Airway epithelial cell (primary cell): ENCODE data around the gene CD151. TPM values are rescaled to one million over a fixed set of nuclear protein-coding genes. Genes with fewer than 3 reads are reported as not detected.

ENCODE experiments used
- total RNA-seq: library from RNA; depleted of rRNA; stranded (reverse); fragments of >200 nt; gene quantifications from 2 replicates; pipeline ENCODE4 v1.2.3, GENCODE V29; 2015

The CD151 gene
- total RNA-seq: 323 and 365 TPM in 2 replicates

GRCh38 chr11:832529-833113, at the start of gene CD151:
Gene CD151 (plus strand): TSS chr11:832952. CDS start chr11:836070, 3,118 bp downstream.

DNA sequence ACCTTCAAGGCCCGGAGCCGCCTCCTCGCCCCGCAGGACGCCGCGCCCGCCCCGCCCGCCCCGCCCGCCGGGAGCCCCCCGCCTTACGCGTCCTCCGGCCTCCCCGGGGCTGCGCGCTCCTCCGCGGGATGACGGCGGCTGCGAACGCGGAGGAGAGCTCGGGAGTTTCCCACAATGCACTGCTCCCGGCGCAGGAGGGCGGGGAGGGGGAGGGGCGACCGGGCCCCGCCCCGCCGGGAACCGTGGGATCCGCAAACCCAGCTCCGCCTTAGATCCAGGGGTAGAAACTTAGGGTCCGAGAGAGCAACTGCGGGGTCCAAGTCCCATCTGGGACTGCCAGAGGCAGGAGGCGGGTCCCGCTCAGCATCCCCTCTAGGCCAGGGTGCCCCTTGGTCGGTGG, 42.8 kb upstream of the CD151 start, which contains the start of gene CEND1:
TSS of gene CEND1 (minus strand) at position 148 of the 400 bp plus-strand sequence. CDS start 1,514 bp downstream, outside the sequence.

GRCh38 chr11:798093-798713, 34.5 kb upstream of the CD151 start, which contains the start of gene SLC25A22:
Gene SLC25A22 (minus strand): TSS chr11:798281. CDS start chr11:795006, 3,275 bp downstream.

DNA sequence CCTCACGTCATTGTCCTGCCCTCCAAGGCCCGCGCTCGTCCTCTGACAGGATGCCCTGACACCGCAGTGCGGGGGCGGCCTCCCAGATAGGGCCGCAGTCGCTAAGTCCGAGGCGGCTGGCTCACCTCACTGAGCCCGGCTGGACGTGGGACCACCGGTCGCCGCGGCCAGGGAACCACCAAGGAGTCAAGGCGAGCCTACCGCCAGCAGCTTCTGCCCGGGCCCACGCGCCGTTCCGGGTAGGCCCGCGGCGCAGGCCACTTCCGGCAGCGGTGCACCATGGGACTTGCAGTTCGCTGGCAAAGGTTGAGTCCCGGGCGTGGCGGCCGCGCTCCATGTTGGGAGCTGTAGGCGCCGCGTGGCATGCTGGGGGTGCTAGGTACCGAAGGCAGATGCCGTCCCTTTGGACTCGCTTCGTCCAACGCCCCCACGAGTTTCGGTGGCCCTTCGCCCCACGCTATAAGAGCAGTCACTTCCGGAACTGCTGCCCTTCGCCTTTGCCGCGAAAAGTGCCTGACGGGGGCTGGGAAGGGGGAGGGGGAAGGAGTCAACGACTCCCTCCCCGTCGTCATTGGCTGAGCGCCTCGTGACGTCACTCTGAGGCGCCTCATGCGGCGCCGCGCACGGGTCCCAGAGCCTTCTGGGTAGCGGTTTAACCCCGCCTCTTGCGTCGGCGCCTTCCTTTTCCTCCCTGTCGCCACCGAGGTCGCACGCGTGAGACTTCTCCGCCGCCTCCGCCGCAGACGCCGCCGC, 23.3 kb upstream of the CD151 start, which contains the start of gene RPLP2:
TSS of gene RPLP2 (plus strand) at position 681 of the 753 bp plus-strand sequence. CDS start 268 bp downstream, outside the sequence.

GRCh38 chr11:818396-819128, 14.2 kb upstream of the CD151 start, which contains the start of gene PNPLA2:
Gene PNPLA2 (plus strand): TSS chr11:818914. CDS start chr11:819719, 805 bp downstream.

DNA sequence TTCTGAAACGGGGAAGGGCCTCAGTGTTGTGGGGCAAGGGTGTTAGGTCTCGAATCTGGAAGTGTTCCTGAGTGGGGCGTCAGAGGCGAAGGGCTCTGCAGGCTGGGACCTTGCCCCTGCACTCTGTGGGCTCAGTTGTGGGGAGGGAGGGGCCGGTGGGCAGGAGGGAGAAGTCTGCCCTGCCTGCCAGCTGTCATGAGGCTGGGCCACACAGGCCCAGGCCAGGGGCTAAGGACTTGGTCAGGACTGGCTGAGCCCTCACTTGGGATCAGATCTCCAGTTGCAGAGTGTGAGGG, 4.9 kb upstream of the CD151 start, which contains the start of gene CRACR2B:
TSS of gene CRACR2B (plus strand) at position 23 of the 296 bp plus-strand sequence. CDS start 689 bp downstream, outside the sequence.

GRCh38 chr11:842370-843002, 9.7 kb downstream of the CD151 start, which contains the start of the genes POLR2L and TSPAN4:
Gene POLR2L (minus strand): TSS chr11:842529. CDS start chr11:842508, 21 bp downstream.
Gene TSPAN4 (plus strand): TSS chr11:842852. CDS start chr11:850305, 7,453 bp downstream.

Other genes with a start within 250 kb of the CD151 start
- gene IRF7, start 217.0 kb upstream of the CD151 start, total RNA-seq: 6.9 and 12.0 TPM in 2 replicates
- gene CDHR5, start 208.0 kb upstream of the CD151 start, total RNA-seq: not detected in 2 replicates
- not detected in 2 replicates for gene SCT, start 205.8 kb upstream of the CD151 start, total RNA-seq
- not detected in 2 replicates for gene DRD4, start 195.7 kb upstream of the CD151 start, total RNA-seq
- 24.2 and 27.1 TPM in 2 replicates for gene DEAF1, start 137.7 kb upstream of the CD151 start, total RNA-seq
- 18.9 and 28.6 TPM in 2 replicates for gene TMEM80, start 137.1 kb upstream of the CD151 start, total RNA-seq
- gene EPS8L2, start 126.7 kb upstream of the CD151 start, total RNA-seq: 117 and 146 TPM in 2 replicates
- gene TALDO1, start 85.5 kb upstream of the CD151 start, total RNA-seq: 301 and 355 TPM in 2 replicates
- gene GATD1, start 55.5 kb upstream of the CD151 start, total RNA-seq: 27.6 and 42.5 TPM in 2 replicates
- 0.07 TPM in 1 of 2 replicates, not detected in the other for gene CEND1, start 42.9 kb upstream of the CD151 start, total RNA-seq
- gene SLC25A22, start 34.7 kb upstream of the CD151 start, total RNA-seq: 19.5 and 22.4 TPM in 2 replicates
- 13.4 and 16.1 TPM in 2 replicates for gene PIDD1, start 27.7 kb upstream of the CD151 start, total RNA-seq
- 650 and 899 TPM in 2 replicates for gene RPLP2, start 23.0 kb upstream of the CD151 start, total RNA-seq
- 14.3 and 15.4 TPM in 2 replicates for gene PNPLA2, start 14.0 kb upstream of the CD151 start, total RNA-seq
- 2.4 and 3.0 TPM in 2 replicates for gene CRACR2B, start 5.0 kb upstream of the CD151 start, total RNA-seq
- 149 and 226 TPM in 2 replicates for gene POLR2L, start 9.6 kb downstream of the CD151 start, total RNA-seq
- gene TSPAN4, start 9.9 kb downstream of the CD151 start, total RNA-seq: 89.6 and 96.4 TPM in 2 replicates
- 105 and 107 TPM in 2 replicates for gene CHID1, start 77.9 kb downstream of the CD151 start, total RNA-seq
- gene AP2A2, start 92.9 kb downstream of the CD151 start, total RNA-seq: 33.8 and 39.9 TPM in 2 replicates
- gene MUC6, start 203.8 kb downstream of the CD151 start, total RNA-seq: not detected in 2 replicates
- not detected in 2 replicates for gene MUC2, start 241.9 kb downstream of the CD151 start, total RNA-seq